ENCODE data around the gene PTGDS. TPM values are rescaled to one million over a fixed set of nuclear protein-coding genes. Genes with fewer than 3 reads are reported as not detected.

PTGDS gene
- total RNA-seq, 2 experiments from 2014 or later, result not detected

GRCh38 chr9:136980669-136981478, 3.6 kb downstream of the PTGDS start:
- Mint-ChIP-seq H3K9me3 (no peaks in the 10 kb centered on the region), H3K36me3 (no peaks in the 10 kb centered on the region), H3K27me3 (peaks cover 8% of the 10 kb centered on the region), H3K4me3 (no peak overlapping the region), H3K4me1 (ENCODE audit: low read depth) (peaks cover 8% of the 10 kb centered on the region), H3K27ac (peak overlapping the region; percentile 24)
- intact Hi-C loops (cut with micrococcal nuclease), result no loop called here
- no peak for DNase-seq
- ChIA-PET POLR2A (no interaction called here), CTCF (no interaction called here)

GRCh38 chr9:136981588-136982231, 4.4 kb downstream of the PTGDS start:
- Mint-ChIP-seq H3K27me3 (peaks cover 11% of the 10 kb centered on the region), H3K36me3 (no peaks in the 10 kb centered on the region), H3K4me3 (no peak overlapping the region), H3K27ac (no peak overlapping the region), H3K9me3 (no peaks in the 10 kb centered on the region), H3K4me1 (ENCODE audit: low read depth) (peaks cover 2% of the 10 kb centered on the region)
- DNase-seq, result no peak
- POLR2A ChIA-PET, result no interaction called here
- intact Hi-C loops (cut with micrococcal nuclease), result no loop called here
- CTCF ChIA-PET, result no interaction called here

GRCh38 chr9:136982232-136983051, 5.1 kb downstream of the PTGDS start, which contains the start of gene LCNL1:
Gene LCNL1, plus strand, starts transcription at chr9:136982993. Its CDS starts 594 bp downstream, at chr9:136983587.
- intact Hi-C loops (cut with micrococcal nuclease), result no loop called here
- peak within 1 kb of the TSS; percentile 18 for H3K27ac Mint-ChIP-seq
- peaks cover 2% of the 10 kb centered on the region for H3K4me1 Mint-ChIP-seq (ENCODE audit: low read depth)
- CTCF ChIA-PET, result no interaction called here
- POLR2A ChIA-PET, result no interaction called here
- peaks cover 11% of the 10 kb centered on the region for H3K27me3 Mint-ChIP-seq
- H3K9me3 Mint-ChIP-seq, result no peaks in the 10 kb centered on the region
- no peaks in the 10 kb centered on the region for H3K36me3 Mint-ChIP-seq
- no peak for DNase-seq
- H3K4me3 Mint-ChIP-seq, result no peak within 1 kb of the TSS

- H3K27me3 Mint-ChIP-seq, result peaks cover 15% of the 10 kb centered on the region
- no peak for DNase-seq
- peak overlapping the region; percentile 18 for H3K27ac Mint-ChIP-seq
- intact Hi-C loops (cut with micrococcal nuclease), result no loop called here
- no peaks in the 10 kb centered on the region for H3K36me3 Mint-ChIP-seq
- H3K9me3 Mint-ChIP-seq, result no peaks in the 10 kb centered on the region
- ChIA-PET POLR2A (no interaction called here), CTCF (no interaction called here)
- no peak overlapping the region for H3K4me3 Mint-ChIP-seq
- H3K4me1 Mint-ChIP-seq (ENCODE audit: low read depth), result peaks cover 2% of the 10 kb centered on the region
Observed at GRCh38 chr9:136983167-136983566, 5.9 kb downstream of the PTGDS start.

GRCh38 chr9:136983656-136984314, 6.5 kb downstream of the PTGDS start:
- Mint-ChIP-seq H3K9me3 (no peaks in the 10 kb centered on the region), H3K27ac (no peak overlapping the region), H3K27me3 (peaks cover 15% of the 10 kb centered on the region), H3K36me3 (no peaks in the 10 kb centered on the region), H3K4me1 (ENCODE audit: low read depth) (peaks cover 2% of the 10 kb centered on the region), H3K4me3 (no peak overlapping the region)
- ChIA-PET POLR2A (no interaction called here), CTCF (no interaction called here)
- DNase-seq, result no peak
- intact Hi-C loops (cut with micrococcal nuclease), result no loop called here

GRCh38 chr9:136984464-136985026, 7.2 kb downstream of the PTGDS start:
- DNase-seq, result no peak
- Mint-ChIP-seq H3K9me3 (no peaks in the 10 kb centered on the region), H3K27ac (no peak overlapping the region), H3K27me3 (peaks cover 15% of the 10 kb centered on the region), H3K36me3 (no peaks in the 10 kb centered on the region), H3K4me1 (ENCODE audit: low read depth) (peaks cover 2% of the 10 kb centered on the region), H3K4me3 (no peak overlapping the region)
- ChIA-PET POLR2A (no interaction called here), CTCF (no interaction called here)
- intact Hi-C loops (cut with micrococcal nuclease), result no loop called here

GRCh38 chr9:136985027-136985602, 7.8 kb downstream of the PTGDS start:
- Mint-ChIP-seq H3K27ac (no peak overlapping the region), H3K36me3 (no peaks in the 10 kb centered on the region), H3K27me3 (peaks cover 15% of the 10 kb centered on the region), H3K9me3 (no peaks in the 10 kb centered on the region), H3K4me3 (no peak overlapping the region), H3K4me1 (ENCODE audit: low read depth) (peaks cover 2% of the 10 kb centered on the region)
- DNase-seq, result no peak
- ChIA-PET CTCF (no interaction called here), POLR2A (no interaction called here)
- intact Hi-C loops (cut with micrococcal nuclease), result no loop called here

- ChIA-PET CTCF (interaction anchor here (1.2 kb wide), 1 partner anchor 49 kb away, joined by 4 read pairs; no protein-coding TSS in a partner anchor), POLR2A (interaction anchor here (0.8 kb wide), 1 partner anchor 85 kb away, joined by 3 read pairs; the partner anchor contains the start of gene SAPCD2)
- no peak for DNase-seq
- H3K4me1 Mint-ChIP-seq (ENCODE audit: low read depth), result peaks cover 2% of the 10 kb centered on the region
- no peak overlapping the region for H3K27ac Mint-ChIP-seq
- no peaks in the 10 kb centered on the region for H3K36me3 Mint-ChIP-seq
- no peaks in the 10 kb centered on the region for H3K9me3 Mint-ChIP-seq
- intact Hi-C loops (cut with micrococcal nuclease), result no loop called here
- H3K4me3 Mint-ChIP-seq, result no peak overlapping the region
- peaks cover 14% of the 10 kb centered on the region for H3K27me3 Mint-ChIP-seq
Observed at GRCh38 chr9:136985853-136986252, 8.5 kb downstream of the PTGDS start.

- Mint-ChIP-seq H3K4me1 (ENCODE audit: low read depth) (peaks cover 8% of the 10 kb centered on the region), H3K36me3 (peaks cover 7% of the 10 kb centered on the region), H3K4me3 (no peak overlapping the region), H3K27ac (no peak overlapping the region), H3K27me3 (peaks cover 11% of the 10 kb centered on the region), H3K9me3 (no peaks in the 10 kb centered on the region)
- intact Hi-C loops (cut with micrococcal nuclease), result no loop called here
- DNase-seq, result no peak
- POLR2A ChIA-PET, result interaction anchor here (0.6 kb wide), 2 partner anchors 10 to 209 kb away, joined by 3 to 4 read pairs; no protein-coding TSS in a partner anchor
- CTCF ChIA-PET, result interaction anchor here (0.7 to 2.6 kb wide), 2 partner anchors 13 to 40 kb away, joined by 3 to 13 read pairs; no protein-coding TSS in a partner anchor
Observed at GRCh38 chr9:136988872-136989271, 11.6 kb downstream of the PTGDS start.

GRCh38 chr9:136990242-136990911, 13.1 kb downstream of the PTGDS start:
- no peak for DNase-seq
- peak overlapping the region; percentile 8 for H3K27ac Mint-ChIP-seq
- ChIA-PET POLR2A (interaction anchor here (3.1 kb wide), 1 partner anchor 45 kb away, joined by 12 read pairs; no protein-coding TSS in a partner anchor), CTCF (no interaction called here)
- H3K4me3 Mint-ChIP-seq, result peak overlapping the region; percentile 14
- peaks cover 8% of the 10 kb centered on the region for H3K27me3 Mint-ChIP-seq
- peaks cover 10% of the 10 kb centered on the region for H3K36me3 Mint-ChIP-seq
- peaks cover 9% of the 10 kb centered on the region for H3K4me1 Mint-ChIP-seq (ENCODE audit: low read depth)
- intact Hi-C loops (cut with micrococcal nuclease), result loop anchor here (5.0 kb wide), 2 partner anchors 43 to 203 kb away; partner anchors contain the start of gene C8G
- no peaks in the 10 kb centered on the region for H3K9me3 Mint-ChIP-seq

Measured in activated CD4-positive, alpha-beta memory T cell treated with anti-CD3 and anti-CD28 coated beads for 36 hours (primary cell).